ENCODE measurements around the gene MTM1.

DNA sequence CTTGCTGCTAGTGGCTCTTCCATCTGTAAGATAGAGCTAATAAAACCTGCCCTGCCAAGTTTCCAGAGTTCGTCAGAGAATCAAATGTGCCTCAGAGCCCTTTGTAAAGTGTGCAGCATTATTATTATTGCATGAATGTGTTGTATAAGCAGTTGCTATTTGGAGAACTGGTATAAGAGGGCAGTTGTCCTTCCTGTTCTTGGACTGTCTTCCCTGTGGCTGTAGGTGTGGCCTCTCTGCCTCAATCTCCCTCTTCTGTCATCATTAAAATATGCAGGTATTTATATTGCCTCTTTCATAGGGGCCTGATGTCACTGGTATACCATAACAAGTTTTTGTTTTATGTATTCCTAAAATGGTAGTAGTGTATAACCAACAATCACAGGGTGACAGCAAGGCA is 3.8 kb downstream of the MTM1 start:
- no peak for TF ChIP-seq TAF1 (IDR thresholded peaks at IDR 0.05; ENCODE audit: low read depth)
- TF ChIP-seq RAD21 (IDR thresholded peaks at IDR 0.05; ENCODE audit: low read depth), result no peak
- TF ChIP-seq EGR1 (IDR thresholded peaks at IDR 0.05), result no peak
- TF ChIP-seq EP300 (IDR thresholded peaks at IDR 0.05; ENCODE audit: borderline replicate concordance), result no peak
- TF ChIP-seq NFIC (IDR thresholded peaks at IDR 0.05), result no peak

Measured in Ishikawa (cell line).